GM19463 (cell line): ENCODE results near the gene RANBP1.

Experiments
- ATAC-seq: cut with Tn5 transposase; IDR thresholded peaks from one replicate; pipeline ENCODE4 v1.9.1; 2021; ENCODE audit warnings: mild to moderate bottlenecking, moderate library complexity; ENCODE audit not compliant: unreplicated experiment

The RANBP1 gene

GRCh38 chr22:20118300-20119020, 2.6 kb downstream of the RANBP1 start:
- no peak for ATAC-seq

GRCh38 chr22:20121856-20122415, 6.0 kb downstream of the RANBP1 start:
- ATAC-seq: no peak

DNA sequence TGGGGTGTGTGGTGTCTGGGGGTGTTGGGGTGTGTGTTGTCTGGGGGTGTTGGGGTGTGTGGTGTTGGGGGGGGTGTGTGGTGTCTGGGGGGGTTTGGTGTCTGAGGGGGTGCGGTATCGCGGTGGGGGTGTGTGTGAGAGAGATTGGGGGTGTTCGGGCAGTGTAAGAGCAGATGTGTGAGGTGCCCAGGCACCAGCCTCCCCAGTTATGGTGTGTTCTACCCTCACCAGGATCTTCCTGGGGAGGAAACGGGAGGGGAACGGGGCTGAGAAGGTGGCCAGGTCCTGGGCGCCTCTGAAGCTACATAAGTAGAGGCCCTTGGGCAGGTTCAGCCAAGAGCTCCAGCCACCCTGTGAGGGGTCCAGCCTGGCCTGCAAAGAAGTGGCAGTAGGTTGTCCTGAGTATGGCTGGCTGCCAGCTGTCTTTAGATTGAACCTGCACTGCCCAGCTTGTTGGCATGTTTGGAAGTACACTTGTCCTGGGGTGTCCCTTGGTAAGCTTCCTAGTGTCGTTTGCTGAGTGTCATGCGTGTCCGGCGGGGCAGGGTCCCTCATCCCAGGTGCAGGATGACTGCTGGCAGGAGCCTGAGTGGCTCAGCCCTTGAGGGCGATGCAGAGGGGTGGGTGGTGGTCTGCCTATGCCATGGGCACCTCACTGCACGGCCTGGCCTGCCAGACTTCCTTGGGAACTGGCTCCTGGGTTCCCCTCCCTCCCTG, 7.6 kb downstream of the RANBP1 start:
- ATAC-seq: no peak

- ATAC-seq: no peak
These were observed 8.3 kb downstream of the RANBP1 start for GRCh38 chr22:20124083-20124787.

GRCh38 chr22:20125201-20126174, 9.6 kb downstream of the RANBP1 start:
- ATAC-seq: no peak

DNA sequence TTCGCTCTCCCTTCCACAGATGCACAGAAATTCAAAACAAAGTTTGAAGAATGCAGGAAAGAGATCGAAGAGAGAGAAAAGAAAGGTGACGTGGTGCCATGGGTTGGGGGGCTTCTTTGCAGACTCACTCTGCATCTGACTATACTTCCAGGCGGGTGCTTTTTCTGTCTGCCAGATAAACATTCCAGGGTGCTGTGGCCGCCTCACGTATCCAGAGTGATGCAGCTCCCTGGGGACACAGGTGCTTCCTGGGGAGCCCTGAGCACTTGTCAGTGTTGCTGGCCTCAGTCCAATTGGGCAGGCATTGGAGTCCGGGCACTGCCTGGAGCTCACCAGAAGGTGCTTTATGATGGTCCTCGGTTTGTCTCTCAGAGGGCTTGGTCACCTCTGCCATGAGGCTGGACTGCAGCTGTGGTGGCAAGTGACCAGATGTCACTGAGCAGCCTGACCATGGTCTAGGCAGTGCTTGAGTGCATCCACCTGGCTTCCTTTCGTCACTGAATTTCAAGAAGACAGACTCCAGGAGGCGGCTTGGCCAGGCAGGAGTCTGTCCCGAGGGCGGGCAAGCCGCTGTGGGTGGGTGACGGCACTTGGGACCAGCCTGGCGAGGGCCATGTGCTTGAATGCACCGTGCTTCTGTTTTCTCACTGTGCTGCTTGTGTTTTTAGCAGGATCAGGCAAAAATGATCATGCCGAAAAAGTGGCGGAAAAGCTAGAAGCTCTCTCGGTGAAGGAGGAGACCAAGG, 10.6 kb downstream of the RANBP1 start:
- ATAC-seq: no peak

- no peak for ATAC-seq
These were observed 11.5 kb downstream of the RANBP1 start for GRCh38 chr22:20127318-20127868.

DNA sequence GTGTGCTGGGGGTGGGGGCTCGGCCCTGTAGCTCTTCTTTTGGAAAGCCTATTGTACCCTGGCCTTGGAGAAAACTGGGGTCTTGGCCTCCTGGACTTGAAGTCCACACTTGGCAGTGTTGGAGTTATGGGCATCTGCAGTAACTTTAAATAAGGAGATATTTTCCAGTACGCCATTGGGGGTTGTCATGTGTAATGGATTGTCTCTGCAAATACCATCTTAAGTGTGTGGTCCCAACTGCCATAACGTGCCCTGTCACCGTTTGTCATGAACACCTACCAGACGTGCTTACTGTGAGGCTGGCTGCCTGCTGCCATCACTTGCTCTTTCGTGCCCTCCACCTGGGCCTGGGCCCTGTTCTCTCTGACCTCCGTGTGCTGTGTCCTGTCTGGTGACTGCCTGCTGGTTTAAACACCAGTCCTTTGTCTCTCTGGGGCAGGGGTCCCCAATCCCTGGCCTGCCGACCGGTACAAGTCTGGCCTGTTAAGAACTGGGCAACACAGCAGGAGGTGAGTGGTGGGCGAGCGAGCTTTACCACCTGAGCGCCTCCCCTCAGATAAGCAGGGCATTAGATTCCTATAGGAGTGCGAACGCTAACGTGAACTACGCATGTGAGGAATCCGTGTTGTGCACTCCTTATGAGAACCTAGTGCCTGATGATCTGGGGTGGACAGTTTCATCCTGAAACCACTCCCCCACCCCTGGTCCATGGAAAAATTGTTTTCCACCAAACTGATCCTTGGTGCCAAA, 12.1 kb downstream of the RANBP1 start:
- no peak for ATAC-seq

DNA sequence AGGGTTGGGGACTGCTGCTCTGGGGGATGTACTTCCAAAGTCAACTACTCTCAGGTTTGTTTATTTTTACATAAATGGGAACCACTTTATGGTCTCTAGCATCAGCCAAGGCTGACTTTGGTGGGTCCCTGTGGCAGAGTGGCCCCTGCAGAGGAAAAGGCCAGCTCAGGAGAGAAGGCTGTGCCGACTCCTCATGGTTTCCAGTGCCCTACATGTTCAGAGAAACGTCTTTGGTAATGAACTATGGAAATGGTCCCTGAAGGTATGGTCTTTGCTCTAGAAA, 12.7 kb downstream of the RANBP1 start:
- ATAC-seq: no peak

- ATAC-seq: no peak
These were observed 13.2 kb downstream of the RANBP1 start for GRCh38 chr22:20128902-20129746.

GRCh38 chr22:20129747-20130014, 13.8 kb downstream of the RANBP1 start:
- no peak for ATAC-seq

DNA sequence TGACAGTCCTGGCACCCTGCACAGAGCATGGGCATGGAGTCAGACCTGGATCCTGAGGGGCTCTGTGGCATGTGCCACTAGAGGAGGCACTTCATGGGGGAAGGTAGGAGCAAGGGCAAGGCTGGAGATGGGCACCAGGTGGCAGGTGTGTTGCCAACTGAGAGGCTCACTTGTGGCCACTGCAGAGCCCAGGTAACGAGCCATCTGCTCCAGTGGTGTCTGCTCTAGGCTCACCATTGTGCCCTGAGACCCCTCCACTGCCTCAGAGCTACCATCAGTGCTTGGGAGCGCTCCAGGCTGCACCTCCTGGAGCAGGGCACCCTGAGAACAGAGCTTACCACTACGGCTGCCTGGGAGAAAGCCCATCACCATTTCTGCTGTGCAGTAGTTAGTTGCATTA, 14.4 kb downstream of the RANBP1 start:
- no peak for ATAC-seq

DNA sequence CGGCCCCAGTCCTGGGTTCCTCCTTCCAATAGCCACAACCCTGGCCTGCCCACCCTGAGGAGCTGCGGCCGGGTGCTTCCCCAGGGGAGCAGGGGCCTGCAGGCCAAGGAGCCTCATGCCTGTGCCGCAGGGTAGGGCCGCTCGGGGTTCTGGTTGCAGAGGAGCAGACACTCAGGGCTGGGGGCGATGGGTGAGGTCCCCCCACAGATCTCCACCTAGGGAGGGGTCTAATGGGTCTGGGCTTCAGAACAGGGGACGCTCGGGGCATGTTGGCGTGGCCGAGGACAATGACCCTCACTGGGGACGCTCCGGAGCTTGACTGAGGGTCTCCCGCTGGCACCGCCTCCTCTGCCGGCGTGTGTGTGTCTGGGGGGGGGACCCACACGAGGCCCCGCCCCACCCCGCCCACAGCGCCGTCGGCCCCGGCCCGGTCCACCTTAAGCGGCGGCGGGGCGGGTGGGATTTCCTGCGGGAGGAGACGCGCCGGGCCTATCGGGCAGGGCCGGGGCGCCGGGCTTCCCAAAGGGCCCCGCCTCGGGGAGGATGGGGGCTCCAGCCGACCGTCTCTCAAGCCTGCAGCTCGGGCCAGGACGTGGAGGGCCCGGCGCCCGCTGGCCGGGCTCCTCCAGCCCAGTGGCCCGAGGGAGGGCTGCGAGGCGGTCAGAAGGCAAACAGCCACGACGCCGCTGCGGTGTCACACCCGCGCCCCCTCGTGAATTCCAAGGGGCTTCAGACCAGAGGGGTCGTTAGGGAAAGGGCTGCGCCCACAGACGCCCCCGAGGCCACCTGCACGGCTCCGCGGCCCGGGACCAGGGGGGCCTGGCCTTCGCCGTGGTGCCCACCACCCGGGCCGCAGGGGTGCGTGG, 15.1 kb downstream of the RANBP1 start:
- peak; percentile 71 for ATAC-seq

DNA sequence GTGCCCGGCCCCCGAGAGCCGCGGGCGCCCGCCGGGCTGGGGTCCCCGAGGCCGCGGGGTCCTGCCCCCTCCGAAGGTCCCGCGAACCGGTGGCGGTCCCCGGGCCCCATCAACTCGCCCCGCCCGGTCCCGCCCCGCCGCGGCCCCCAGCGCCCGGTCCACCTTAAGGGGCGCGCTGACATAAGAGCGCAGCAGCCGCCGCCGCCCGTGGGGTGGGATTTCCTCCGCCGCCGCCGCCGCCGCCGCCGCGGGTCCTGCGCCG, 15.6 kb downstream of the RANBP1 start, which contains the start of gene ZDHHC8:
ZDHHC8 (plus strand) TSS at position 208 of the 262 bp plus-strand sequence. CDS start 144 bp downstream, outside the sequence.
- ATAC-seq: peak; percentile 68

DNA sequence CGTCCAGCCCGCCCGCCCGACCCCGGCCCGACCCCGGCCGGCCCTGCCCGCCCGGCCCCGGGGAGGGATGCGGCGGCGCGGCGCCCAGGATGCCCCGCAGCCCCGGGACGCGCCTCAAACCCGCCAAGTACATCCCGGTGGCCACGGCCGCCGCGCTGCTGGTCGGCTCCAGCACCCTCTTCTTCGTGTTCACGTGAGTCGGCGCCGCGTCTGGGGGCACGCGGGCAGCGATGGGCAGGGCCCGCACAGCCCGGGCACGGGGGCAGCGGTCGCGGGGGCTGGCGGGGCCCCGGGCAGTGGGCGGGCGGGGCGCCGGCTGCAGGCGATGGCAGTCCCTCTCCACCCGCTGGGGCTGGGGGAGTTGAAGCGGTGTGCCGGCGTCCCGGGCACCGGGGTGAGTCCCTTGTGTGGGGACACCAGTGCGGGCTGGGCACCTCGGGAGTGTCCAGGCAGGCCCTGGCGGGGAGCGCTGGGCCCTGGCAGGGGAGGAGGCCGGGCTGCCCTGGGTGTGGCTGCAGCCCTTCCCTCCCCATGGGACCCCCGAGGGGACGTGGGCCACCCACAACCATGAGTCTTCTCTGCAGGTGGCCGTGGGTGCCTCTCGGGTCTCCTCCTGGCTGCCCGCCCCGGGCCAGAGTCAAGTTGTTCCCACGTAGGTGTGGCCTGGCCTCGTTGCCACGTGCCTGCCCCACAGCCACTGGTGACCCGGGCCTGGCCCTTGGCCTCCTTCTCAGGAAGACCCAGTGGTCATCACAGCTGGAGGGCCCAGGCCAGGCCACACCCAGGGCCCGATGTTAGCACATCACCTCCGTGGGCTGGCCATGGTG, 16.2 kb downstream of the RANBP1 start:
- ATAC-seq: no peak

GRCh38 chr22:20132686-20133246, 16.9 kb downstream of the RANBP1 start:
- no peak for ATAC-seq
